ENCODE measurements around the gene CEP295NL.

GRCh38 chr17:78921437-78921971, 18.5 kb upstream of the CEP295NL start:
- TF ChIP-seq CTCF (IDR thresholded peaks at IDR 0.05 in 8 of 11, conservative IDR thresholded peaks at IDR 0.05 in 3 of 11) (no peak), POLR2AphosphoS5 (IDR thresholded peaks at IDR 0.05) (no peak), POLR2A (IDR thresholded peaks at IDR 0.05) (no peak)

All from spleen (tissue), 7 donors.